GM10248 (cell line): ENCODE results near the gene GBA3.

ENCODE experiments used
- CTCF ChIA-PET: fragments of 300-600 bp; sonication (Branson Sonifier 250); formaldehyde crosslinking; extraction: SDS; loops from one replicate; lab custom pipeline; 2021; ENCODE audit warnings: antibody characterized with exemption; lab: Yijun Ruan, JAX
- POLR2A ChIA-PET: fragments of 350-650 bp; sonication (Branson Sonifier 250); formaldehyde crosslinking; extraction: SDS; loops from one replicate; lab custom pipeline; 2020; ENCODE audit warnings: antibody characterized with exemption; lab: Yijun Ruan, JAX
- DNase-seq: peaks from one replicate; pipeline ENCODE4 v3.0.0; 2012; ENCODE audit errors: extremely low spot score
- TF ChIP-seq, protein P1 (sequence below): IDR thresholded peaks from 2 replicates; pipeline ENCODE4 v1.5.1; 2012; ENCODE audit warnings: mild to moderate bottlenecking, low read depth; ENCODE audit errors: extremely low read depth, missing control alignments, control extremely low read depth

The GBA3 gene

DNA sequence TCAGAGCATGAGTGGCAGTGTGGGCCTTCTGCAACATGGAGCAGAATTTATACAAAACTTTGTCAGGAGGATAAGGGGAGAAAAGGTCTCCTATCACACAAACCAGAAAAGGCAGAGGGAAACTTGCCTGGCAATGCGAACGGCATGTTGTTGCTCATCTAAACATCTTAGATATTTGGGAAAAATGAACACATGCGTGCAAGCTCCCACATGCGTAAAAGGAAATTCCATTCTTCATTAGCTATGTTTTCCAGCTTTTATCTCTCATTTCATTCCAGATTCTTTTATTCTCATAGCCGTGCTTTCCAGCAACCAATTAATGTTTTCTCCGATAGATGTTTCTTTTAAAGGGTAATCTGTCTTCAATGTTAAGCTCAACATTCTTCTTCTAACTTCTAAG, 31.3 kb upstream of the GBA3 start:
- ChIA-PET POLR2A (no interaction called here), CTCF (interaction anchor here (1.2 to 3.6 kb wide), 3 partner anchors 9 to 14 kb away, joined by 3 to 13 read pairs (median 6); no protein-coding TSS in a partner anchor)
- DNase-seq: no peak
- TF ChIP-seq, protein P1, sequence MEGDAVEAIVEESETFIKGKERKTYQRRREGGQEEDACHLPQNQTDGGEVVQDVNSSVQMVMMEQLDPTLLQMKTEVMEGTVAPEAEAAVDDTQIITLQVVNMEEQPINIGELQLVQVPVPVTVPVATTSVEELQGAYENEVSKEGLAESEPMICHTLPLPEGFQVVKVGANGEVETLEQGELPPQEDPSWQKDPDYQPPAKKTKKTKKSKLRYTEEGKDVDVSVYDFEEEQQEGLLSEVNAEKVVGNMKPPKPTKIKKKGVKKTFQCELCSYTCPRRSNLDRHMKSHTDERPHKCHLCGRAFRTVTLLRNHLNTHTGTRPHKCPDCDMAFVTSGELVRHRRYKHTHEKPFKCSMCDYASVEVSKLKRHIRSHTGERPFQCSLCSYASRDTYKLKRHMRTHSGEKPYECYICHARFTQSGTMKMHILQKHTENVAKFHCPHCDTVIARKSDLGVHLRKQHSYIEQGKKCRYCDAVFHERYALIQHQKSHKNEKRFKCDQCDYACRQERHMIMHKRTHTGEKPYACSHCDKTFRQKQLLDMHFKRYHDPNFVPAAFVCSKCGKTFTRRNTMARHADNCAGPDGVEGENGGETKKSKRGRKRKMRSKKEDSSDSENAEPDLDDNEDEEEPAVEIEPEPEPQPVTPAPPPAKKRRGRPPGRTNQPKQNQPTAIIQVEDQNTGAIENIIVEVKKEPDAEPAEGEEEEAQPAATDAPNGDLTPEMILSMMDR: no peak

DNA sequence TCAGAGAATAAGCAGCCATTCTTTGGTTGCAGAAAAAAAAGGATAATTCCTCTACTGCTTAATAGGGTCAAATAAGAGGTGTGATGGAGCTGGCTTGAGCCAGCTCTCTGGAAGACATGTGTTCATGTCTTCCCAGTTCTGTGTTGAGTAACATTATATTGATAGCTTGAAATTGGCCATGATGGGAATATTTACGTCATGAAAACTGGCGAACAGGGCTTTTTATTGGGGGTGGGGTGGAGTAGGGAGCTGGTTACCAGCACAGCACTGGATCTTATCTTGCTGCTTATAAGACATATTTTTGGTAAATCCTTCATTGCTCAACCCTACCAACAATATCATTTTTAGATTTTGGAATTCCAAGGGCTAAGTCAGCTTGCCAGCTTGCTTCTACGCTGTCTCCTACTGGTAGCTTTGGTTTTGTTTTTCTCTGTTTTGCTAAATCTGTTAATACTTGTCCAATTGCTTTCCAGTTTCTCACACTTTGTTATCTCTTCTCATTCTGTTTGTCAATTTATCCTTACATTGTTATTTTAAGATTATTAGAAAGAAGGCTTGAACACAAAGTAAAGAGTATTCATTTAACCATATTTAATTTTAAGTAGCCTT, 25.3 kb upstream of the GBA3 start:
- ChIA-PET CTCF (no interaction called here), POLR2A (no interaction called here)
- TF ChIP-seq, protein P1: no peak
- no peak for DNase-seq

DNA sequence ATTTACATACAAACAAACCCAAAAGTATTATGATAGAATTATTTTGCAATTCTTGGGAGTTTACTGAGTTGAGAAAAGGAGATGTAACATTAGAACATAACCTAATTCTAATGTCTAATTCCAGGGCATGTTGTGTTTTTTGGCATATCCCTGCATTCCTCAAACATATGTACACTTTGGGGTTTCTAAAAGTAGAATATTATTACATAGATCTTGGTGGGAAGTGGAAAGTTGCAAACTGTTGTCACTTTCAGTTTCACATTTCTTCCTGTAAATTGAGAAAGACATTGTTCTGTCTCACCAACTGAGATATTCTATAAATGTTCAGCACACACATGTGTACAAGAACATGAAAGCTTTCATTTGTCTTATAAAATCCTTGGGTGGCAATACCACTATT, 24.4 kb upstream of the GBA3 start:
- TF ChIP-seq, protein P1: no peak
- CTCF ChIA-PET: no interaction called here
- POLR2A ChIA-PET: no interaction called here
- DNase-seq: no peak

DNA sequence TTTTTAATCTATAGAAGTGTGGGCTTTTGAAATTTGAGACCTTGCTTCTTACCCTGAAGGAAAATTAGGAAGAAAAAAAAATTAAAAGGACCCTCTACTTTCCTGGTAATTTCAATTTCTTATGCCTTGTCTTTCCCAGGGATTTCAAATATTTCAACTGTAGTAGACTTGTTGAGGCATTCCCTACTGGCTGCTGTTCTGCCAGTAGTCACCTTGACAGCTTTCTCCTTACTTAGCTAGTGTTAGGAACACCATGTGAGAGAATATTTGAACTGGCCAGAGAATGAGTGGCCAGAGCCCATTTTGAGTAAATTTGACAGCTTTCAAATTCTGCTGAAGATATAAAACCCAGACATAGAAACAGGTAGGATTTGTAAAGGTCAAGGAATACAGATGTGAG, 24.0 kb upstream of the GBA3 start:
- TF ChIP-seq, protein P1: no peak
- ChIA-PET POLR2A (no interaction called here), CTCF (no interaction called here)
- DNase-seq: no peak

DNA sequence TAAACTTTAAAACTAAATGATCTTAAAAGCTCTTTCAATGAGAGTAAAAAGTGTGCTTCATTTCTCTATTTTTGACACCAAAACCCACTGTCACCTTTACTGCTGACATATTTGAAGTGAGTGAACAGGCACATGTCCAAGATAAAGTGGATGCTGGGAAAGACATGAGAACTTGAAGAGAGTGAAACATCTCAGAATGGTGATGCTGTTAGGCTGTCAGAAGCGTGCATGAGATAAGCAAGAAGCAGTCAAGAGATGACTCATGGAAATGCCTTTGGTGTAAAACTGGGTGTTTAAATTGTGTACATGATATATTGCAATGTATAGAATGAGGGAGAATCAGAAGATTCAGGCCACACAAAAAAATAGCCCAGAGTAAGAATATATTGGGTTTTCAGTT, 21.8 kb upstream of the GBA3 start:
- no peak for DNase-seq
- TF ChIP-seq, protein P1: no peak
- ChIA-PET POLR2A (no interaction called here), CTCF (interaction anchor here (0.8 to 3.2 kb wide), 3 partner anchors 9 to 17 kb away, joined by 3 to 13 read pairs (median 6); no protein-coding TSS in a partner anchor)

DNA sequence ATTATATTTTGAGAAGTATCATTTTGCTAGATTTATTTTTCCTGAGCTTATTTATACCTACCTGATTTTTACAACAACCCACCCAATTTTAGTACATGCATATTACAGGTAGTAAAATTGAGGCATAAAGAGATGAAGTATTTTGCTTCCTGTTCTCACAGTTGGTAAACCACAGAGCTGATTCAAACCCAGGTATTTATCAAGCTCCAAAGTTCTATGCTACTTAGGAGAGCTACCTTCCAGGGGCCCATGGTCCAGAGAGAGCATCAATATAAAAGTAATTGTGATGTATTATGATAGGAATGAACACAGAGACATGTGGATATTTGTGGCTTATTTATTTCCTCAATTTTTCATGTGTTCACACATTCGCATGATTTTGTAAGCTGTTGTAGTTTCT, 20.2 kb upstream of the GBA3 start:
- no peak for DNase-seq
- ChIA-PET CTCF (interaction anchor here (1.0 to 3.2 kb wide), 5 partner anchors 8 to 42 kb away, joined by 3 to 13 read pairs (median 4); no protein-coding TSS in a partner anchor), POLR2A (no interaction called here)
- TF ChIP-seq, protein P1: no peak
